Cardiac fibroblast (primary cell): ENCODE data around the gene FURIN.

Source experiments
- DNase-seq, 2 donors: peaks; one replicate each; pipeline versions ENCODE4 v3.0.0 to v3.0.0-alpha.2; 2010; ENCODE audit warnings: low read depth in 2 of 2
- H3K4me3 ChIP-seq, 2 donors: replicated peaks in 1 of 2; 1 replicate in 1 of 2; 2 replicates in 1 of 2; pipeline ENCODE4 v1.5.1; 2011; ENCODE audit warnings: low read depth in 2 of 2, low read length in 2 of 2, mild to moderate bottlenecking in 2 of 2, moderate library complexity in 1 of 2
- TF ChIP-seq, protein P1 (sequence below): IDR thresholded peaks from one replicate; pipeline ENCODE4 v1.5.1; 2011; ENCODE audit warnings: low read depth, mild to moderate bottlenecking, low read length, inconsistent platforms

The FURIN gene

DNA sequence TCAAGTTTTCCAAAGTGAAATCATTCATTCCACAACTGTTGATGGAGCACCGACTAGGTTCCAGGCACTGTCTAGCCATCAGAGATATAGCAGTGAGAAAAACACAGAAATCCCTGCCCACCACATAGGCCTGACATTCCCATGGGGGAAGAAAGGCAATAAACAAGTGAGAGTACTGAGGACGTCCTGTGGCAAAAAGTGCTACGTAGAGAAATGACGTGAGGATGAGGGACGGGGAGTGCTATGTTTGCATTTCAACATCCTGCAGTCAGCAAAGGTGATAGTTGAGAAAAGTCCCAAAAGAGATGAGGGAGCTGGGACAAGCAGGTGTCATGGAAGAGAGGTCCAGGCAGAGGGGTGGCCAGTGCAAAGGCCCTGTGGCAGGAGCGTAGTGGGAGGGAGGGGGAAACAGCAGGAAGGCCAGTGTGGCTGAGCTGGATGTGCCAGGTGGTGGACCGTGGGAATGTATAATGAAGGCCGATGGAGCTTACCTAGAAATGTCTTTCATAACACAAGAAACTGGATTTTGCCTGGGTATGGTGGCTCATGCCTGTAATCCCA, 10.4 kb upstream of the FURIN start:
- H3K4me3 ChIP-seq = no peak overlapping the region
- no peak for DNase-seq

DNA sequence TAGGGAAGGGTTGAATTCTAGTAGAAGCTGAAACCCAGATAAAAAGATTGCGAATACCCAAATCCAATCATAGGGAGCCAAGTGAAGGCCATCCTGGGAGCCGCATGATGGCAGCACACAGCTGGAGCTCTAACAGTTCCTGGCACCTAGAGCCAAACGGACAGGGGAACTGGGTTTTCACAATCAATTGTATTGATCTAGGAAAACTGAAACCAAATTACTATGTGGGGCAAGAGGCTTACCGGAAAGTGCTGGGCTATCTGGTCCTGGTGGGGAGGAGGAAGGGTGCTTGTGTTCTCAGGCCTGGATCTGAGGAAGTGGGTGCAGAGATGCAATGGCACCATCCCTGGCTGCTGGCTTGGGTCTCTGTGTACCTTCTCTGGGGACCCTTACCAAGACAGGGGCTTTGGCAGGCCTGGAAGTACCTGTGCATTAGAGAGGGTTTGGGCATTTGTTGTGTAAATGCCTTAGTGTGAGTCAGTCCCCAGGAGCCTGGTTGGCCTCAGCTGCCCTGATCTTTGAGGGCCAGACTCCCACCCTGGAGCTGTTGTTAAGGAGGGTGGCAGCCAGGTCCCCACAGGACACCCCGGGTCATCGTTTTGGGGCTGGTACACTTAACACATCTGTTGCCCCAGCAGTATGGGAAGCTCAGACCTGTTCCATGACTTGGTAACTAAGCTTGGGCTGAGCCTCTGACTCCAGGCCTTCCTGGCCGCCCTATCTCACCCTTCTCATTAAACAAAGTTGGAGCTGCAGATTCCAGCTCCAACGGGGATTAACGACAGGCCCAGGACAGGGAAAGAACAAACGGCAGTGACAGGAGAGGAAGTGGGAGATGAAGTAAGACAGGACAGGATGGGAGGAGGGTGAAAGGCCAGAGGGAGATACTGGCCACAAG, 8.9 kb upstream of the FURIN start:
- TF ChIP-seq, protein P1, sequence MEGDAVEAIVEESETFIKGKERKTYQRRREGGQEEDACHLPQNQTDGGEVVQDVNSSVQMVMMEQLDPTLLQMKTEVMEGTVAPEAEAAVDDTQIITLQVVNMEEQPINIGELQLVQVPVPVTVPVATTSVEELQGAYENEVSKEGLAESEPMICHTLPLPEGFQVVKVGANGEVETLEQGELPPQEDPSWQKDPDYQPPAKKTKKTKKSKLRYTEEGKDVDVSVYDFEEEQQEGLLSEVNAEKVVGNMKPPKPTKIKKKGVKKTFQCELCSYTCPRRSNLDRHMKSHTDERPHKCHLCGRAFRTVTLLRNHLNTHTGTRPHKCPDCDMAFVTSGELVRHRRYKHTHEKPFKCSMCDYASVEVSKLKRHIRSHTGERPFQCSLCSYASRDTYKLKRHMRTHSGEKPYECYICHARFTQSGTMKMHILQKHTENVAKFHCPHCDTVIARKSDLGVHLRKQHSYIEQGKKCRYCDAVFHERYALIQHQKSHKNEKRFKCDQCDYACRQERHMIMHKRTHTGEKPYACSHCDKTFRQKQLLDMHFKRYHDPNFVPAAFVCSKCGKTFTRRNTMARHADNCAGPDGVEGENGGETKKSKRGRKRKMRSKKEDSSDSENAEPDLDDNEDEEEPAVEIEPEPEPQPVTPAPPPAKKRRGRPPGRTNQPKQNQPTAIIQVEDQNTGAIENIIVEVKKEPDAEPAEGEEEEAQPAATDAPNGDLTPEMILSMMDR = no peak
- no peak for DNase-seq
- no peak overlapping the region for H3K4me3 ChIP-seq

More for the DNA sequence above, 10.4 kb upstream of the FURIN start:
- TF ChIP-seq, protein P1 = no peak

DNA sequence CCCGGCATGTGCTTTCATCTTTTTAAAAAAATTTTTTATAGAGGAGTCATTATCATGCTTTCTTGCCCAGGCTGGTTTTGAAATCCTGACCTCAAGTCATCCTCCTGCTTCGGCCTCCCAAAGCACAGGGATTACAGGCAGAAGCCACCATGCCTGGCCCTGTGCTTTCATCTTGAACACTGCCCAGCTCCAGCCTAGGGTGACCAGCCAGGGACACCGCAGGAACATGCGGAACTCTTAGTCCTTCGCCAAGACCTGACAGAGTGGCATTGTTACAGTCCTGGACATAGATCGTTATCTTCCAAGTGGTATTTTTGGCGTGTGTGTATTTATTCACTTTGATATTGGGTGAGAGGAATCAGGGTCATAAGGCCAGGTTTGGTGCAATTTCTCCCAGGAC, 7.9 kb upstream of the FURIN start:
- no peak for DNase-seq
- TF ChIP-seq, protein P1 = no peak
- H3K4me3 ChIP-seq = no peak overlapping the region

DNA sequence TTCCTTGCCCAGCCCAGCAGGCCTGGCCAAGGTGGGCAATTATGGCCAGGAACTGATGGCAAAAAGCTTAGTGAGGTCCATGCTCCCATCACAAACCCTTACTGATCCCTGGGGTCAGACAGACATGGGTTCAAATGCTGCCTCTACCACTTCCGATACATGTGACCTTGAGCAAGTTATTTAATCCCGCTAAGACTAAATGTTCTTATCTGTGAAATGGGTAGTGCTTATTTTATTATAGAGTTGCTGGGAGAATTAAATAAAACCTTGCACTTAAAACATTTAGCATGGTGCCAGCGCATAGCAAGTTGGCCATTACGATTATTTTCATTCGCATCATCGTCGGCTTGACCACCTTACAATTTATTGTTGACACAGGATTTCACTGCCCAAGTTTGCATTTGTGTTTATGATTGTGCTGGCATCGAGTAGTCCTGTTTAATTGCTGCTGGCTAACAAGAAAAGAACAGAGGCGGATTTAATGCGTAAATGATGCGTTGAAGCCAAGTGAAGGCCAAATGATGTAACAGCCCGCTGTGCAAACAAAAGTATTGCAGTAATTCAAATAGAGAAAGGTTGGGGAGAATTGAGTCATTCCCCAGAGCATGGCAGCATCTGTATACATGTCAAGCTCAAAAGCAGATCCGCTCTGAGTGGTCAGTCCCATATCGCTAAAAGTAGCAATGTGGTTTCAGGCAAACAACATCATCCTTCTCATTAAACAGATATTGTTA, 7.3 kb upstream of the FURIN start:
- H3K4me3 ChIP-seq = no peak overlapping the region
- TF ChIP-seq, protein P1 = no peak
- DNase-seq = no peak

DNA sequence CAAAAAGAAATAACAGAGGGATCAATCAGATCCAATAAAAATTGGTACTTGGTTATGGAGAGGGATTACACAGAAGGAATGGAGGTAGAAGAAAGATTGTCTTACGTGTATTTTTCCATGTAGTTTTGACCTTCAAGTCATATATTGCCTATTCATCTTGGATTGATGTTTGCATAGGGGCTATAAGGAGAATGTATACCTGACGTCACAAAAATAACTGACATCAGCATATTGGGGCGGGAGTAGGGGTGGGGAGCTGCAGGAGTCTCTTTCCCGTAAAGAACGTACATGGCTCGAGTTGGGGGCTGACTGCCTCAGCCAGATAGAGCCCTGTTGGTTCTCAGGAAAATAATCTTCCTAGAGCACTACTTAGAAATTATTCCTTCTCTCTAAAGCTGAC, 5.9 kb upstream of the FURIN start:
- DNase-seq = no peak
- TF ChIP-seq, protein P1 = no peak
- no peak overlapping the region for H3K4me3 ChIP-seq

DNA sequence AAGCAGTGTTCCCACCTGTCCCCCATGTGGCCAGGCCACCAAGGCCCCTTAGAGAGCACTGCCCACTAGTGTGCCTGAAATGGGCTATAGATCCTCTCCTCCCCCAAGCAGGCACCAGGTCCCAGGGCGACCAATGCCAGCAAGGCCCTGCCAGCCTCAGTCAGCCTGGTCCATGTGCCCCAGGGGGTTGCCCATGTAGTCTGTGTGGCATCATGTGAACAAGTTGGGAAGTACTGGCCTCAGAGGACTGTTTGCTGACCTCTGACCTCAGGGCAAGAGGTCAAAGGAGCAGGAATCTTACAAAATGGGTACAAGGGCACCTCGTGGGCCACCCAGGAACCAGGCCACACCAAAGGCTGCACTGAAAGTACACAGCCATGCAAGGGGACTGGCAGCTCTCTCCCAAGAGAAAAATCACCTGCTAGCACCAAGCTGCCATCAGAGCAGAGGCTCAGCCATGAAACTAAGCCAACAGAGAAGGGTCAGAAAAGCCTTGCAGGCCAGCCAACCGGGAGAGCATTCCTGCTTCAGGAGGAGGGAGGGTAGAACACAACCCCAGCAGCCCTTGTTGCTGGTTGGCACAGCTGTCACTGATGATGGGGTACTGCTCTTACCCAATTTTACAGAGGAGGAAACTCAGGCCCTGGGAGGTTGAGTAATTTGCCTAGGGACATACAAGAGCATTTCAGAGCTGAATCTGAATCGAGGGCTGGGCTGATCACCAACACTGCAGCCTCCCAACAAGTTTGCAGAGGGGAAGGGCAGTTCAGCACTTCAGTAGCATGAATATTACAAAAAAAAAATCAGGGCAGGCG, 5.2 kb upstream of the FURIN start:
- peak; percentile 35 to 70 for DNase-seq
- no peak overlapping the region for H3K4me3 ChIP-seq
- TF ChIP-seq, protein P1 = no peak
